Fibroblast of peridontal ligament (primary cell): ENCODE measurements around the gene SUCLG2.
A peak's percentile ranks its signal among the peaks of the same experiment; 100 is the strongest.

Experiments
- DNase-seq: peaks from one replicate; pipeline ENCODE4 v3.0.0-alpha.2; 2010; ENCODE audit errors: extremely low read depth

Gene SUCLG2

DNA sequence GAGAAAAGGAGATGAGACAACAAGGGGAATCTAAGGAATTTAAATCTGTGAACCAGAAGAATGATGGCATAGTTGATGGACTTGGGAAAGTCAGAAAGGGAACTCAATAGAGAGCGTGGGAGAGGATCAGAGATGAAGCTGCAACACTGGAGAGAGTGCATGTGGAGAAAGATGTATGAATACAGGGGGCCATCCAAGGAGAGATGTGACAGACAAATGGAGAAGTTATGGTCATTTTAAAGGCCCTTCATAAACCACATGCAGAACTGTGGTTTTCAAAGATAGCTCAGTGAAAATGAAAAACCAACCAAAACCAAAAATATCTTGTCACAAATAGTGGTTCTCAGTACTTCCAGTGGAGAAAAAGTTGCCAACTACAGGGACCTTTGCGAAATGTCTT lies 265.2 kb downstream of the SUCLG2 start:
- DNase-seq = no peak

DNA sequence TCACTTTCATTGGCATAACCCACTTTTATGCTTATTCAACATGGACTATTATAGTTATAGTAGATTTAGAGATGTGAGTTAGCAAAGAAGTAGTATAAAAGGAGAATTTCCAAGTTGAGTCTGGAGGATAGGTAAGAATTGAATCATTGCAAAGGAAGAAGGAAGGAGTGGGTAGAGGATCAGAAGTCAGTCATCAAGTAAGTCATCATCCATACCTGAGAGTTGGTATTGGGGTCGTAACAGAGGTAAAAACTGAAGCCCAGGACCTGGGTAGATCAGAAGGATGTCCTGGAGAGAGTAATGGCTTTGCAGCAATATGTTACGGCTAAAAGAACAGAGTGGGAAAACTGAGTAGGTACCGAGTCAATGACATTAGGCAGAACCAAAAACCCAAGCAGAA lies 265.7 kb downstream of the SUCLG2 start:
- DNase-seq = no peak

DNA sequence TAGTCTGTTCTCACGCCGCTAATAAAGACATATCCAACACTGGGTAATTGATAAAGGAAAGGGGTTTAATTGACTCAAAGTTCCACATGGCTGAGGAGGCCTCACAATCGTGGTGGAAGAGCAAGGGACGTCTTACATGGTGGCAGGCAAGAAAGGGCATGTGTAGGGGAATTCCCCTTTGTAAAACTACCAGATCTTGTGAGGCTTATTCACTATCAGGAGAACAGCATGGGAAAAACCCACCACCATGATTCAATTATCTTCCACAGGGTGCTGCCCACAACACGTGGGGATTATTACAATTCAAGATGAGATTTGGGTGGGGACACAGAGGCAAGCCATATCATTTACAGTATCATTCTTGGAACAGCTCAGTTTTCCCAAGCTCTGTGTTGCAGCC lies 268.0 kb downstream of the SUCLG2 start:
- no peak for DNase-seq

DNA sequence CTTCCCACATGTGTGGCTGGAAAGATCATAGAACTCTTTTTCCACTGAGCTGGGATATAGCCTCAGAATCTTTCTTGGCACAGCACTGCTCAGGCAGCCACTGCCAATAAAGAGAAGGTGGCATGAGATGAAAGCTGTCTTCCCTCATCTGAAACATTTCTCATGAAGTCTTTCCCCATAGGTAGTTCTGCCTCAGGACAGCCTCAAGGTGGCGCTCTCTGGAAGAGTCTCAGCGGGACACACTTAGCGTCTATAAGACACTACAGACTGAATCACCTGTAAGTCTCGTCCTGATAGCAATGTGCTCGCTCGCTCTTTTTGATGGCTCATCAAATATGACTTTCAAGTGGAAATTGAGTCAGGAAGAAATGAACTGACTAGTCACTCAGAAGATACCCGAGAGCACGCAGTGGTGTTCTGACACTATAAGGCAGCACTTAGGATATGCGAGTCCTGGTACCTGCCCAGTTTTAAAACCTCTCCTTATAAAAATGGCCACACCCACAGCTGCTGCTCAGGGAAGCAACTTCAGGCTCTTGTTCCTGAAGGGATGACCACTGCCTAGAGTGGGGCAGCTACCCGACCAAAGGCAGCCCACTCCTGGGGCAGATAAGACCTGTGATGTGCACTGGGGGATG lies 269.5 kb downstream of the SUCLG2 start:
- DNase-seq = peak; percentile 45

DNA sequence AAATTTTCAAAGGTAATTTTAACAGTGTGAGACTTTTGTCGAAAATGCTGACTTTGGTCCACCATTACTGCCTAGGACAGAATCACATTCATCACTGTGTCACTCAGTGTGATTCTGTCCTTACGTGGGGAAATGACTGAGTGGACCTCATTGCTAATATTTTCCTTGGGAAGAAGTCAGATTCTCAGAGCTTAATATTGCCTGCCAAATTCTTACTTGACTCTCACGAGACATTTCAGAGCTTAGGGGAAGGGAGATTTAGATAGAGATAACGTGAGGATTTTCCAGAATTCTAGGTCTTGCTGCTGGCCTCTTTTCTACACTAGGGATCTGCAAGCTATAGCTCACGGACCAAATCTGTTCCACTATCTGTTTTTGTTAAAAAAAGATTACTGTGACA lies 270.4 kb downstream of the SUCLG2 start:
- DNase-seq = no peak

DNA sequence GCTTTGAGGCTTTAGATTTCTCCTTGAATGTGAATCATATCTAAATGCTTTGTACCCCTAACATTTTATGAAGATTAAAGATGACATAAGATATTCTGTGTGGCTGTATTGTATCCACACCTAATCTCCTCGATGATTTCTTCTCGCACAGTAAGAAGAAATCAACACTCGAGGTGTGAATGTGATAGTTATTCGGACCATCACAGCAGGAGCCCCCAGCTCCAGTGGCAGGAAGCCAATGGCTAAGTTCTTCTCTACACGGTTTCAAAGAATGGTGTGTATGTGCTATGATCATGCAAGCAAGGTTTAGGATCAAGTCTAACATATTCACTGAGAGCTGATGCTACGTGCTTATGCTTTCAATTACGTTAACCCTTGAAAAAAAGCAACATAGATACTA lies 271.0 kb downstream of the SUCLG2 start:
- DNase-seq = no peak

DNA sequence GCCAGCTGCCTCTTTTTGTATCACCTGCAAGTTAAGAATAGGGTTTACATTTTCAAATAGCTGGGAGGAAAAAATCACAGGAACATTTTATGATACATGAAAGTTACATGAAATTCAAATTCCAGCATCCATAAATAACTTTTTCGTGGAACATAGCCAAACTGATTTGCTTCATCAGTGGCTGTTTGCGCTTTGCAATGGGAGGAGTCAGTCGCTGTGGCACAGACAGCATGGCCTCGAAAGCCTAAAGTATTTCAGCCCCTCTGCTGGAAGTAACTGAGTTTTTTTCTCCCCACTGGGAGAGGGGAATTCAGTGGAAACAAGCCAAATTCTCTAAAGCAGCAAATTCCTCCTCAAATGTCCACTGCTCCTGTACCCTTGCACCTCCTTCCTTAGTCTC lies 271.9 kb downstream of the SUCLG2 start:
- peak; percentile 44 for DNase-seq

DNA sequence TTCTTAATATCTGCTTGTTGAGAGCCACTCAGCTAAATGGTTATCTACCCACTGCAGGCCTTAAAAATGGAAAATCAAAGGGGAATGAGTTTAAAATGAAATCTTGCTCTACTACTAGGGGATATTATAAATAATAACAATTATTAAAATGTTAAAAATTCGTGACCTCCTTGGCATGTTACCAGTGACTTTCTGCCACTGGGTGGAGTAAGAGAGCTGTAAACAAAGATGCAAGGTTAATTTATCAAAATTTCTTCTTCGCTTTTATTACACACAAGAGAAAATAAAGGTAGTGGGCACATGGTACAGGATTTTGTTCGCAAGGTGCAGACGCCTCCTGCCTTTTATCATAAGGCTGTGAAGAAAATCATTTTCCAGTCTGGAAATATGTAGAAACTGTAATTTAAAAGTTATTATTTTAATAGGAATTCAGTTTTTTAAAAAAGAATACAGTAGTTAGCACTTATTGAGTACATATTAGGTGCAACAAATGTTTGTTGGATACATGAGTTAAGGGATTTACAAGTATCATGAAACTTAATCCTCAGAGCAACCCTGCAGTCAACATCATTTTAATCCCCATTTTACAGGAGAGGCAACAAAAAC lies 272.6 kb downstream of the SUCLG2 start:
- peak; percentile 62 for DNase-seq

DNA sequence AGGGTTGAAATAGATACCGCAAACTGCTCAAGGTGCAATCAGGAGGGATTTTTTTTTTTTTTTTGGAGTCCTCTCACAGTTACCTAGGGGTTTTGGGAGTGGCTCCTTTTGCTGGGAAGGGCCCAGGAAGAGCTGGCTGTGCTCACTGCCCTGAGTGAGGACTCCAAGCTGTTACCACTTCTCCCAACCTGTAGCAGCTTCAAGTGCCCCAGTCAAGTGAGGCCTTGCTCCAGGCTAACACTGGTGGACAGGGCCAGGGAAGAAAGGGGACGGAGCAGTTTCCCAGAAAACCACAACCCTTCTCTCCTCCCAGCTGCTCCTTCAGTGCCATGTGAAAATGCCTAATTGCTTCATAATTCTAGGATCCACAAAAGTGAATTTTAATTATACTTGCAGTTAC lies 274.3 kb downstream of the SUCLG2 start:
- no peak for DNase-seq

DNA sequence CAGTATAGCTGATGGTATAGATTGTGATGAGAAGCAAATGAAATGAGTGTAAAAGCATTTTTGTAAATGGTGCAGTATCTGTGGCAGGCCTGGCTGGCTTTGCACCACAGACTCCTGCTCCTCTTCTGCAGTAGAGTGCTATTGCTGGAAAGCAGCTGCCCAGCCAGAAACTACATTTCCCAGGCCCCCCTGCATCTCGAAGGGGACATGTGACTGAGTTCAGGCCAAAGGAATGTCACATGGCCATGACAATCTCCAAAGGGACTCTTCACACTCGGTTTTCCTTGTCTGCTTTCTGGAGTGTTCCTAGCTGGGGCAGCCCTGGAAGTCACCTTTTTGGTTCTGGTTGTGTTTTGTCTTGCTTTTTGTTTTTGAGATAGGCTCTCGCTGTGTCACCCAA lies 277.1 kb downstream of the SUCLG2 start:
- no peak for DNase-seq

DNA sequence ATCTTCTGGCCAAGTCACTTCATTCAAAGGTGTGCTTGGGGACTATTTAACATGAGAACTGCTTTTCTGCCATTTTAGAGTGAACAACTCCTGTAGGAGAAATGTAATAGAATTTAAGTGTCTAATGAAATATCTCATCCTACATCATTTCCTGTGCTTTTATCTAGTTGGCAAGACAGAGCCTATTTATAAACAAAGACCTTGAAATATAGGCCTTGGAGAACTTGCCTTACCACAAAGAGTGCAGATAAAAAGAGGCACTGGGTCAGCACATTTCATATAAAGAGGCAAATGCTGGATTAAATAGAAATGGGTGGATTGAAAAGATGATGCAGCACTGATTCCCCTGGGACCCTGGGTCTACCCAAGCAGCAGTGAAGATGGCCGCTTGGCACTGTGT lies 278.0 kb downstream of the SUCLG2 start:
- DNase-seq = no peak

DNA sequence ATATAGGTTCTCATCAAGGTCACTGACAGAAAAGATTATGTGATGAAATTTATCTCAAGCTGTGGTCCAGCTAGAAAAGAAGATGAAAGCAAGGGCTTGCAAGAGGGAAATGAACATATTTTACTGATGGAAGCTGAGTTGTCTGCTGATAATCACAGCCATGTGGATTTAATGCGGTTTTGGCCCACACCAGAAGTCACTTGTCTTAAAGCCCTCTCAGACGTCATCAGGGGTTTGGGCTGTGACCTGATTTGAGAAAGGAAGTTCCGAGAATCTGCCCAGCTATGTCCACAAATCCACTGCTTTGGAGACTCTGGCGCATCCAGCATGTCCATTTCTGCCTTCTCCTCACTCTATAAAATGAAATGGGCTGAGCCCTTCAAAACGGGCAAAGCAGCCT lies 278.4 kb downstream of the SUCLG2 start:
- DNase-seq = no peak

DNA sequence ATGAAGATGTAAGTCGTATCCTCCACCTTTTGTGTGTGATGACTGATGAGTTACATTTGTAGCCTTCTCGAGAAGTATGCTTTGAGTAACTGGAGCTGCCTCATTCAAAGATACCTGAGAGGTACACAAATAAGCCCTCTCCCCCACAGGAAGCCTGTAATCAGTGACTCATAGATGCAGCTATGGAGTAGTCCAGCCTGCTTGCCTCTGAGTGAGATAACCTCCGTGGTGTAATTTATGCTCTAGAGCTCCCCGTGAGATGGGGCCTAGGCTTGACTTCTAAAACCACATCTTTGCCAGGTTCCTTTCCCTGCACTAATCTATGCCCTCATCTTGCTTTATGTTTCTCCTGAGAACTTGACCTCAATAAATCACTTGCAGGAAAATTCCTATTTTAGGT lies 291.7 kb downstream of the SUCLG2 start:
- DNase-seq = no peak

DNA sequence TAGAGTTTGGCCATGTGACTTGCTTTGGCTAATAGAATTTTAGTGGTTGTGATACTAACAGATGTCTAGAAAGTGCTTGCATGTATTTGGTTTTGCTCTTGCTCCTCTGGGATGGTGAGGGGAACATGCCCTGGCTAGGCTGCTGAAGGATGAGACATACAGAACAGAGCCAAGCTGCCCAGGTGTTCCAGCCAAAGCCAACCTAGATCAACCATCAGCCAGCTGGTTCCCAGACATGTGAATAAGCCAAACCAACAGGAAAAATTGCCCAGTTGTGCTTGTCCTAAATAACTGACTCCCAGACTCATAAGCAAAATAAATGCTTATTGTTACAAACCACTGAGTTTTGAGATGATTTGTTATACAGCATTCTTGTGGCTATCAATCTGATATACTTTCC lies 292.6 kb downstream of the SUCLG2 start:
- DNase-seq = no peak

DNA sequence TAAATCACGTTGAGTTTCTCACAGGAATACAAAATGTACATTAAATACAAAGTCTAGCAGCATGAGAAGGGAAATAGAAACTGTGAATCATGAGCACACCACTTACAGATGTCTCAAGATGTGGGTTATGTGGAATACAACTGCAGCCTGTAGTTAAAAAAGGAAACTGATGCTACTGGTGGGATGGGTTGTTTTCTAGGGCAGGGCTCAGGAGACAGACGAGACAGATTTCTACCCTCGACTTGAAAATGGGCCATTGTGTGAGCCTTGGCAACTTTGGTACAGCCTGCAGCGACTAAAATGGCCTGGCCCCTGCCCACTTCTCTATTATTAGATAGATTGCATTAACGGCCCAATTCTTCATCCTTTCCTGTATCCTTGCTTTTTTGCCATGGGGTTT lies 293.1 kb downstream of the SUCLG2 start:
- no peak for DNase-seq

DNA sequence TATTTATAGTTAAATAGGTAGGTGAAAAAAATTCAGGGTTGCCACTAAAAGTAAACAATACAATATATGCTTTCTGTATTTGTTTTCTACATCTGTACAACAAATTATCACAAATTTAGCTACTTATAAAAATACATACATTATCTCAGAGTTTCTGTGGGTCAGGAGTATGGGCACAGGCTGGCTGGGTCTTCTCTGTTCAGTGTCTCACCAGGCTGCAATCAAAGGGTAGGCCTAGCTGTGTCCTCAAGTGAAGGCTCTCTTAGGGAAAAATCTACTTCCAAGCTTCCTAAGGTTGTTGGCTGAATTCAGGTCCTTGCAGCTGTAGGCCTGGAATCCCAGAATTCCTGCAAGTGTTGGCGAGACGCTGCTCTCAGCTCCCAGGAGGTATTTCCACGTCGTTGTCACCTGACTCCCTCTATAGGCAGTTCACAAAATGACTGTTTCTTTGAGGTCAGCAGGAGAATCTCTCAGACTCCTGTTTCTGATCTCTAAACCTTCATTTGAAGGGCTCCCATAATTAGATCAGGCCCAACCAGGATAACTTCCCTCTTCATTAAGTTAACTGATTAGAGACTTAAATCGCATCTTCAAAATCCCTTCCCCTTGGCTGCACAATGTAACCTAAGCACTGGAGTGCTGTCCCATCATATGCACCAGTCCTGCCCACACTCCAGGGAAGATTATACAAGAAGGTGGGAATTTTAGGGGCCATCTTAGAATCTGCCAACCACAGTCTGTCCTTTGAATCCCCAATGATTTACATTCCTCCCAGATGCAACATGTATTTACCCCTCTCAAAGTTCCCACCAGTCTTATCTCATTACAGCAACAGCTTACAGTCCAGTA lies 296.6 kb downstream of the SUCLG2 start:
- DNase-seq = peak; percentile 10

DNA sequence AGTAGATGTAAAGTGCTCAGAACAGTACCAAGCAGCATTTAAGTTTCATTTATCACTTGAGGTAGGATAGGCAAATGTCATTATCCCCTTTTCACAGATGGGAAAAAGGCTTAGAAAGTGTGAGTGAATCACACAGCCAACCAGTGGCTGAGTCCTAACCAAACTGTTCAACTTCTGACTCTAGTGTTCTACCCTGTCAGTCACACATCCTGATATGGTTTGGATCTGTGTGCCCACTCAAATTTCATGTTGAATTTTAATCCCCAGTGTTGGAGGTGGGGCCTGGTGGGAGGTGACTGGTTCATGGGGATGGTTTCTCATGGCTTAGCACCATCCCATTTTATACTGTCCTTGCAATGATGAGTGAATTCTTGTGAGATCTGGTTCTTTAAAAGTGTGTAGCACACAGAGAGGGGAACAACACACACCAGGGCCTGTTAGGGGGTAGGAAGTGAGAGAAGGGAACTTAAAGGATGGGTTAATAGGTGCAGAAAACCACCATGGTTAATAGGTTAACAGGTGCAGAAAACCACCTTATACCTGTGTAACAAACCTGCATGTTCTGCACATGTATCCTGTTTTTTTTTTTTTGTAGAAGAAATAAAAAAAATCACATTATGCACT lies 304.7 kb downstream of the SUCLG2 start:
- DNase-seq = no peak

DNA sequence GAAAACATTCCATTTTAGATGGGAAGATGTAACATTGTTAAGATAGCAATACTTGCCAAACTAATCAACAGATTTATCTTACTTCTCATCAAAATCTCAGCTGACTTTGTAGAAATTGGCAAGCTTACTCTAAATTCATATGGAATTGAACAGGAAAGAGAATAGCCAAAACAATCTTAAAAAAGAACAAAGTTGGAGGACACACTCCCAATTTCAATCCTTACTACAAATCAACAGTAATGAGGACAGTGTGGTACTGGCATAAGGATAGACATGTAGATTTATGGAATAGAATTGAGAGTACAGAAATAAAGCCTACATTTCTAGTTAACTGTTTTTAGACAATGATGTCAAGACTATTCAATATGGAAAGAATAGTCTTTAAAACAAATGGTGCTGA lies 308.3 kb downstream of the SUCLG2 start:
- DNase-seq = no peak

DNA sequence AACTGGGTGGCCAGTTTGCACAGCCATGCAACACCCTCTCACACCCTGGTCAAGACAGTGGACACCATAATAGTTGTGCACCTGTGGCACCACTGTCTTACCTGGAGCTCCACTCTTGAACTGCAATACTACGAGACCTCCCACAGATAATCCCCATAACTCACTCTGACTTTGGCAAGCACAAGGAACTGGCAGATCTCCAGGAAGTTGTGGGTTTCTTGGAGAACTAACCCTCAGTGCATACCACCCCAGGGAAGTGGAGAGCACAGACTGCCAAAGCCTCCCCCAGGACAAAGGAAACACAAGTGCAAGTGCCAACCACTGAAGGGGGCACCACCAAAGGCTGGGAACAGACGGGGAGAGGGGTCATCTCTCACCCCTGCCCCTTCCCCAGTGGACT lies 318.6 kb downstream of the SUCLG2 start:
- no peak for DNase-seq

DNA sequence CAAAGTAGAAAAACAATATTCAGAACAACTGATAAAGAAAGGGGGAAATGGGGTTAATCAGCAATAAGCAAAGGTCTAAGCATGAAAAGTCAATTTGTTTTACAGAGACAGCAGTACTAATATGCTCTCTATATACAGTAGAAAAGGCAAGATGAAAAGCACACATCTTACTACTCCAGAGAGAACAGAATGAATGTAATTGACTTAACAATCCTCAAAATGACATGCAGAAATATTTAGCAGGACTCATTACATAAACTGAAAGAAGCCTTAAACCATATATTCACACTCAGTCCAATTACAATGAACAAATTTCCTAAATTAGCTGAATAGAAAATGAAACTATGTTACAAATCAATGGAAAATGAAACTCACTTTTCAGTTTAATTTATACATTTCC lies 319.8 kb downstream of the SUCLG2 start:
- DNase-seq = no peak

DNA sequence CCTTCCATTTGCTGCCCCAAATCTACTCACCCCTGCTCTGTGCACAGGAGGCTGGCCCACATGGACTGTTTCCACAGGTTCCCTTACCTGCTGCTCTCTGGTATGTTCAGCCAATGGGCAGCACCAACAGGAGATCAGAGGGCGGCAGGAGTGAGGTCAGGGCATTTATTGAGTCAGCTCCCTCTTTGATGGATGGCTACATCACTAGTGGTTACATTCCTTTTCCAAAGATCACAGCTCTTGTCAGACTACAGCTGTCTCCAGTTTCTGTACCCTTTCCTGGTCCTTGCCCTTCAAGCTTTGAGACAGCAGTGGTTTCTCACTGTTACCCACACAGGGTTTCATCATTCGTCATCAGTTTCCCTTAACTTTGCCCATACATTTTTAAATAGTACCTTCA lies 325.1 kb downstream of the SUCLG2 start:
- DNase-seq = no peak

DNA sequence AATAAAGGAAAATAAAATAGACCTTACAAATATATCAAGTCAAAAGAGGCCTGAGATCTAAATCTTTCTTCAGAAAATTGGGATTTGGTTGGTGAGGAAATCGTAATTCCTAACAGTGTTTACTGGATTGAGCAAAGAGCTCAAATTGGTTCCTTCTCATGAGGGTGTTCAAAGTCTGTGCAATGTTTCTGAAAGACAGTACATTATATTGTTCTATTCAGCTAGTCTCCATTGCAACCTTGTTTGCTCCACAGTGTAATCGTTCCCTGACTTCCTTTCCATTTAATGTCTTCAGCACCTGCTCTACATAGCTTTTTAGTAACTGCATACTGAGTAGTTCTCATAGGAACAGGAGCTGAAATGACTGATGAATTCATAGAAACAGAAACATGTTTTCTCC lies 326.8 kb downstream of the SUCLG2 start:
- no peak for DNase-seq

DNA sequence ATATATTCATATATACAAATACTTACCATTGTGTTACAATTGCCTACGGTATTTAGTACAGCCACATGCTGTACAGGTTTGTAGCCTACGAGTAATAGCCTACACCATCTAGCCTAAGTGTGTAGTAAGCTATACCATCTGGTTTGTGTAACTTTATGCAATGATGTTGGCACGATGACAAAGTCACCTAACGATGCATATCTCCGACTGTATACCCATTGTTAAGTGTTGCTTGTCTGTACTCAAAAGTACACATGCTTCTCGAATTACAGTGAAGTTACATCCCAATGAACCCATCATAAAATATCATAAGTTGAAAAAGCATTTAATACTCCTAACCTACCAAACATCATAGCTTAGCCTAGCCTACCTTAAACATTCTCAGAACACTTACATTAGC lies 329.2 kb downstream of the SUCLG2 start:
- no peak for DNase-seq
